Ishikawa (cell line): Measurements from ENCODE around the gene AKAP7.

Source experiments
- CEBPB ChIP-seq: IDR thresholded peaks from 2 replicates; pipeline ENCODE4 v1.6.1; 2012
- CREB1 ChIP-seq: IDR thresholded peaks from 2 replicates; pipeline ENCODE4 v1.6.1; 2012; ENCODE audit warnings: low read depth
- EP300 ChIP-seq: IDR thresholded peaks from 2 replicates; pipeline ENCODE4 v1.6.1; 2012; ENCODE audit warnings: borderline replicate concordance
- FOXM1 ChIP-seq: IDR thresholded peaks from 2 replicates; pipeline ENCODE4 v1.6.1; 2012; ENCODE audit warnings: low read depth, borderline replicate concordance
- MAX ChIP-seq: IDR thresholded peaks from 2 replicates; pipeline ENCODE4 v1.6.1; 2012
- NFIC ChIP-seq: IDR thresholded peaks from 2 replicates; pipeline ENCODE4 v1.6.1; 2012
- REST ChIP-seq: IDR thresholded peaks from 2 replicates; pipeline ENCODE4 v1.6.1; 2012; ENCODE audit warnings: low read depth, mild to moderate bottlenecking
- TAF1 ChIP-seq: IDR thresholded peaks from 2 replicates; pipeline ENCODE4 v1.6.1; 2012; ENCODE audit warnings: low read depth, mild to moderate bottlenecking
- TEAD4 ChIP-seq: IDR thresholded peaks from 2 replicates; pipeline ENCODE4 v1.6.1; 2012
- USF1 ChIP-seq: IDR thresholded peaks from 2 replicates; pipeline ENCODE4 v1.6.1; 2012
- ZBTB7A ChIP-seq: IDR thresholded peaks from 2 replicates; pipeline ENCODE4 v1.6.1; 2012; ENCODE audit warnings: low read depth

- no peak for TF ChIP-seq USF1
- TF ChIP-seq TAF1, result no peak
- TF ChIP-seq EP300, result no peak
- no peak for TF ChIP-seq REST
- no peak for TF ChIP-seq NFIC
- TF ChIP-seq ZBTB7A, result no peak
- TF ChIP-seq FOXM1, result no peak
- TF ChIP-seq TEAD4, result no peak
- TF ChIP-seq CEBPB, result no peak
- TF ChIP-seq CREB1, result no peak
- TF ChIP-seq MAX, result no peak
Observed at GRCh38 chr6:131167773-131168172, 32.5 kb downstream of the AKAP7 start.
